Effector memory CD8-positive, alpha-beta T cell (primary cell): ENCODE results near the gene DNTTIP2.
A peak's percentile ranks its signal among the peaks of the same experiment; 100 is the strongest.

Source experiments
- ATAC-seq: fragments of 150-1000 bp; cut with Tn5 transposase; replicated peaks from 2 replicates; pipeline ENCODE4 v1.10.0; 2021; ENCODE audit warnings: mild to moderate bottlenecking, moderate library complexity
- DNase-seq, 3 experiments: peaks; one replicate each; pipeline ENCODE4 v3.0.0; 2021
- H3K27ac Mint-ChIP-seq, 2 donors: one replicate each; pipeline ENCODE4 v1.8.0; 2022; ENCODE audit warnings: mild to moderate bottlenecking in 2 of 2, mixed read lengths in 2 of 2, moderate library complexity in 2 of 2
- H3K27me3 Mint-ChIP-seq, 2 donors: one replicate each; pipeline ENCODE4 v1.8.0; 2022; ENCODE audit warnings: mixed read lengths in 2 of 2
- H3K36me3 Mint-ChIP-seq: one replicate; pipeline ENCODE4 v1.8.0; 2022; ENCODE audit warnings: mild to moderate bottlenecking, moderate library complexity, mixed read lengths; ENCODE audit not compliant: insufficient read depth
- H3K4me1 Mint-ChIP-seq, 2 donors: one replicate each; pipeline ENCODE4 v1.8.0; 2022; ENCODE audit warnings: low read depth in 2 of 2, mixed read lengths in 2 of 2
- H3K4me3 Mint-ChIP-seq, 2 donors: one replicate each; pipeline ENCODE4 v1.8.0; 2022; ENCODE audit warnings: mild to moderate bottlenecking in 2 of 2, mixed read lengths in 2 of 2, moderate library complexity in 2 of 2
- H3K9me3 Mint-ChIP-seq, 2 donors: one replicate each; pipeline ENCODE4 v1.8.0; 2022; ENCODE audit warnings: mixed read lengths in 2 of 2

Gene DNTTIP2

DNA sequence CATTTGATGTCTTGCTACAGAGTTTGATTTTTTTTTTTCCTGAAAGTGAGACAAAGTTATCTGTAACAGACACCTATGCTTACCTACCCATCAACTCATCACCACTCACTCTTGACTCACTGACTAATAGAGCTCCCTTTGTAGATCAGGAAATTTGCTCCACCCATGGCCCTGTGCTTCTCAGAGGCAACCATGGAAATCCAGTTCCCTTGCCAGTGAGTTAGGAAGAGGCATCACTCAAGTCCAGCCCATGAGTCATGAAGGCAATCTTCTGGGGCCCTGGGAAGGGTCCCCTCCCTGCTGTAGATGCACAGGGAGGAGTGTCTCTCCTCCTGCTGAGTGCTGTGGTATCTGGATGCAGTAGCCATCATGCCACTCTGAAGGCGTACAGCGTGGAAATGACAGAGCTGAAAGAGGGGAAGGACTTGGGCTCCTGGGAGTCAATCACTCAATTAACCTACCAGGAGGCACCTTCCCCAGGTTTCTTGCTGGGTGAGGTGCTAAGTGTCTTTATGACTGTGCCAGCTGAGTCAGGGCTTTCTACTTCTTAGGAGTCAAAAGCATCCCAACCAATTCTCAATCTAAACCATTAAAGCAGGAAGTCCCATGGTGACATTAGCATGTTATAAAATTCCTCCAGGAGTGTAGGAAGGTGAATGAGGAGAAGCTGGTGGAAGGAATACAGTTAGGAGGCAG lies 56.1 kb downstream of the DNTTIP2 start:
- Mint-ChIP-seq H3K4me3 (no peak overlapping the region), H3K27me3 (no peaks in the 10 kb centered on the region), H3K9me3 (no peaks in the 10 kb centered on the region), H3K4me1 (peaks cover 8 to 9% of the 10 kb centered on the region in 2 donors), H3K27ac (no peak overlapping the region), H3K36me3 (no peaks in the 10 kb centered on the region)
- DNase-seq = no peak
- ATAC-seq = no peak

- Mint-ChIP-seq H3K36me3 (no peaks in the 10 kb centered on the region), H3K4me3 (no peak overlapping the region), H3K9me3 (no peaks in the 10 kb centered on the region), H3K4me1 (peaks cover 12 to 20% of the 10 kb centered on the region in 2 donors), H3K27ac (no peak overlapping the region), H3K27me3 (no peaks in the 10 kb centered on the region)
- DNase-seq = no peak
- no peak for ATAC-seq
Measured at GRCh38 chr1:93821423-93822144, 57.4 kb downstream of the DNTTIP2 start.

GRCh38 chr1:93820554-93821422 lies 58.2 kb downstream of the DNTTIP2 start:
- no peak for DNase-seq
- H3K36me3 Mint-ChIP-seq = no peaks in the 10 kb centered on the region
- H3K9me3 Mint-ChIP-seq = no peaks in the 10 kb centered on the region
- peaks cover 12 to 20% of the 10 kb centered on the region in 2 donors for H3K4me1 Mint-ChIP-seq
- no peaks in the 10 kb centered on the region for H3K27me3 Mint-ChIP-seq
- no peak for ATAC-seq
- H3K4me3 Mint-ChIP-seq = no peak overlapping the region
- no peak overlapping the region for H3K27ac Mint-ChIP-seq

- Mint-ChIP-seq H3K9me3 (no peaks in the 10 kb centered on the region), H3K4me1 (peaks cover 12 to 20% of the 10 kb centered on the region in 2 donors), H3K27ac (peak overlapping the region; percentile 30 to 92), H3K4me3 (peak overlapping the region; percentile 31 to 59), H3K36me3 (no peaks in the 10 kb centered on the region), H3K27me3 (no peaks in the 10 kb centered on the region)
- DNase-seq (no peak), ATAC-seq (no peak)
Measured at GRCh38 chr1:93818570-93818959, 60.4 kb downstream of the DNTTIP2 start.

DNA sequence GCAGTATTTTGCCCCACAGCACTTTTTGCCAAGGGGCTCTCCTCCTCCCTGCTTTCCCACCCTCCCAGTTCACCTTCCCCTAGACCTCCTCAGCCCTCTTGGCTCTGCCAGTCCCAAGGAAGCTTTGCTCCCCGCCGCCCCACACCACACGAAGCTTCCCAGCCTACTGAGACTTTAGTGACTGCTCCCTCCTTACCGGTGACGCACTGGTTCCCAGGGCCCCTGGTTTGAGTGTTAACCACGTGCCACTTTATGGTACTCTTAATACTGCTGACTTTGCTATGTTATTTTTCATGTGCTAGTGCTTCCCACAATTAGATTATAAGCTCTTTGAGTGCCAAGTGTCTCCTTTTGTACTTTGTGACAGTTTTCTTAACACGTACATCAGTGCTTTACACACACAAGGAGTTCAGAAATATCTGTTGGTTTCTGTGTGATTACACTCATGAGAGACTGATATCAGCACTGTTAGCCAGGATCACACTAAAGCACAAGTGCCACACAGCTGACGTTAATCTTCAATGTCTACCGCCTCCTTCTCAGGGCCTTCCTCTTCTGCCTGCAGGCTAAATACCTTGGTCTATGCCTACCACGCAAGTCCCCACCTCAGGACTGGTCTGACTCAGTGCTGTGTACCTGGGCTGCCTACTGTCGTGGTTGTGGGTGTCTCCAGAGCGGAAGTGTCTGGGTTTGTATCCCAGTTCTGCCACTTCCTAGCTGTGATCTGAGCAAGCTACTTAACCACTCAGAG lies 61.0 kb downstream of the DNTTIP2 start:
- DNase-seq = peak; percentile 18 to 37 (median 33)
- peaks cover 12 to 20% of the 10 kb centered on the region in 2 donors for H3K4me1 Mint-ChIP-seq

DNA sequence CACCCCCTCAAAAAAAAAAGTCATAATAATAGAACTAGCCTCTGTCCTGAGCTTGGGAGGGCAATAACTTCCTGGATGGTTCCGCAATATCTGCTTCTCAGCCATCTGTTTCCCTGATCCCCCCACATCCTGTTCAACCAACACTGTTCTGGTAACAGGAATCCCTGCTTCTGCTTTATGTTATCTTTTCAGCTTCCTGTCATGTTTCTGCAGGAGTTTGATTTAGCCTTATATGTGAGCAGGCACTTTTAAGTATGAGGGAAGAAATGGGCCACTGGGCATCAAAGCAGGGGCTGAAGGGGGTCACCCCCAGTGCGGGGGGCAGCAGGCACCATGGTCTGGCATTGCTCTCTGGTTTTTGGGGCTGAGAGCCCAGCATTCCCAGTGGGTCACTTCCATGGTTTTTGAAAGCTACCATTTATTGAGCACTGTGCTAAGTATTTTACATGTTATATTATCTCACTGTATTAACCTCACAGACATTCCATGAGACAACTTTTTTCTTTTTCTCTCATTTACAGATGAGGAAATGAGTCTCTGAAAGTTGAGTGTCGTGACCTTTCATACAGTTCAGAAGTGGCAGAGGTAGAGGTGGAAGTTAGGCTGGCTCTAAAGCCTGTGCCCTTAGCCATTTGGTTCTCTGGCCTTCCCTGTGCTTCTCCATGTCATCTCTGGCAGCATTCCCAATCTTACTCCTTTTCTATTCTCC lies 61.9 kb downstream of the DNTTIP2 start:
- H3K27me3 Mint-ChIP-seq = no peaks in the 10 kb centered on the region
- DNase-seq (no peak), ATAC-seq (no peak)
- H3K27ac Mint-ChIP-seq = peak overlapping the region; percentile 30 to 92
- no peak overlapping the region for H3K4me3 Mint-ChIP-seq
- no peaks in the 10 kb centered on the region for H3K36me3 Mint-ChIP-seq
- peaks cover 12 to 20% of the 10 kb centered on the region in 2 donors for H3K4me1 Mint-ChIP-seq
- no peaks in the 10 kb centered on the region for H3K9me3 Mint-ChIP-seq

More for the DNA sequence above, 61.0 kb downstream of the DNTTIP2 start:
- Mint-ChIP-seq H3K36me3 (no peaks in the 10 kb centered on the region), H3K9me3 (no peaks in the 10 kb centered on the region), H3K27me3 (no peaks in the 10 kb centered on the region), H3K27ac (peak overlapping the region; percentile 30 to 92), H3K4me3 (peak overlapping the region; percentile 31 to 59)
- ATAC-seq = peak; percentile 91
